GM12864 (cell line): ENCODE results near the gene TEC.
"Not testable (repeated sequence)": the region's sequence is repeated elsewhere in the genome, so short reads cannot be mapped to it uniquely, and the experiment has no call there.

Source experiments
- DNase-seq: peaks from one replicate; pipeline ENCODE4 v3.0.0-alpha.2; 2011; ENCODE audit warnings: low read depth
- H3K4me3 ChIP-seq: 2 replicates; pipeline ENCODE4 v1.5.1; 2011; ENCODE audit warnings: mild to moderate bottlenecking, low read depth, low read length, control low read depth
- CTCF ChIP-seq: IDR thresholded peaks from 2 replicates; pipeline ENCODE4 v1.5.1; 2011; ENCODE audit warnings: low read depth, mild to moderate bottlenecking, moderate library complexity, low read length, control low read depth, inconsistent platforms; ENCODE audit errors: missing control alignments

The TEC gene

GRCh38 chr4:48225368-48226141 is 44.1 kb downstream of the TEC start:
- no peak for DNase-seq
- no peak overlapping the region for H3K4me3 ChIP-seq
- no peak for TF ChIP-seq CTCF

DNA sequence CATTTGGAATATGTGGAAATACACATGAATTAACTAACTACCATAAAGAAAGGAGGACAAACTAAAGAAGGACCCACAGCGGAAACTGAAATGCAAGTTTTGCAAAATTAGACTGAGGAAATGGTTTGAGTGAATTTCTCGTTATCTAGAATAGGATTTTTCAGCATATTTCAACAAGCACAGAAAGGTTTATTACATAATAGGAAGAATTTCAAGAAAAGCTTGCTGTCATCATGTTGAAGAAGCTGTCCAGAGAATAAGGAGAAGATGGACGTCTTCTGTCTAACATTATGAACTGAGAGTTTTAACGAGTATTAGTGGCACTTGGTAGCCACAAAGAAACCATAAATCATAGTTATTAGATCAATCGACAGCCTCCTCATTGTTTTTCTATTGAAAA is 45.0 kb downstream of the TEC start:
- no peak overlapping the region for H3K4me3 ChIP-seq
- DNase-seq: no peak
- TF ChIP-seq CTCF: no peak

- TF ChIP-seq CTCF: no peak
- DNase-seq: no peak
- no peak overlapping the region for H3K4me3 ChIP-seq
Measured at GRCh38 chr4:48223633-48224295, 45.9 kb downstream of the TEC start.

GRCh38 chr4:48222491-48222890 is 47.1 kb downstream of the TEC start:
- DNase-seq: no peak
- TF ChIP-seq CTCF: no peak
- no peak overlapping the region for H3K4me3 ChIP-seq

DNA sequence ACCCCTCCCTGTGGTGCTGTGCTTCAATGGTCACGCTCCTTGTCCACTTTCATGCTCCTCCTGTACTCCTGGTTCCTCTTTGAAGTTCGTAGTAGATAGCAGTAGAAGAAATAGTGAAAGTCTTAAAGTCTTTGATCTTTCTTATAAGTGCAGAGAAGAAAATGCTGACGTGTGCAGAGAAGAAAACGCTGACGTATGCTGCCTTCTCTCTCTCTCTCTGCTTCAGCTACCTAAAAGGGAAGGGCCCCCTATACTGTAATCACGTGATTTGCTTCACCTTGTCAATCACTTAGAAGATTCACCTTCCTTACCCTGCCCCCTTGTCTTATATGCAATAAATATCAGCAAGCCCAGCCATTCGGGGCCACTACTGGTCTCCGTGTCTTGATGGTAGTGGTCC is 50.2 kb downstream of the TEC start:
- H3K4me3 ChIP-seq, DNase-seq: not testable (repeated sequence)

- no peak for TF ChIP-seq CTCF
- no peak overlapping the region for H3K4me3 ChIP-seq
- DNase-seq: no peak
Measured at GRCh38 chr4:48216563-48216962, 53.1 kb downstream of the TEC start.

GRCh38 chr4:48215977-48216376 is 53.7 kb downstream of the TEC start:
- no peak for DNase-seq
- no peak for TF ChIP-seq CTCF
- H3K4me3 ChIP-seq: no peak overlapping the region
